HG03575 (cell line): ENCODE data around the gene ZSWIM6.

ENCODE experiments used
- ATAC-seq: cut with Tn5 transposase; IDR thresholded peaks from one replicate; pipeline ENCODE4 v1.9.1; 2021; ENCODE audit not compliant: unreplicated experiment, insufficient number of reproducible peaks, low FRiP score; ENCODE audit errors: extremely low read depth

ZSWIM6 gene

GRCh38 chr5:61591859-61592258 lies 259.8 kb downstream of the ZSWIM6 start:
- ATAC-seq: no peak

GRCh38 chr5:61595426-61595825 lies 263.4 kb downstream of the ZSWIM6 start:
- no peak for ATAC-seq
